ENCODE measurements around the gene RASL10A. TPM values are rescaled to one million over a fixed set of nuclear protein-coding genes. Genes with fewer than 3 reads are reported as not detected.

The RASL10A gene
- total RNA-seq, 1 donor from 2014 or later = not detected

GRCh38 chr22:29323641-29324040, 8.1 kb upstream of the RASL10A start:
- Histone ChIP-seq H3K36me3 (peaks cover 0 to 16% of the 10 kb centered on the region in 2 donors), H3K4me3 (no peak overlapping the region), H3K9me3 (no peaks in the 10 kb centered on the region), H3K27ac (no peak overlapping the region), H3K4me1 (no peaks in the 10 kb centered on the region), H3K27me3 (no peaks in the 10 kb centered on the region)
- no peak for DNase-seq (ENCODE audit: extremely low spot score in 2 of 2)
- intact Hi-C loops (cut with DNase I) = no loop called here
- TF ChIP-seq POLR2A (IDR thresholded peaks at IDR 0.05) (no peak), POLR2AphosphoS5 (IDR thresholded peaks at IDR 0.05; ENCODE audit: insufficient read depth in 1 of 2, low read depth in 1 of 2) (no peak), CTCF (IDR thresholded peaks at IDR 0.05) (no peak)

GRCh38 chr22:29320546-29320945, 5.0 kb upstream of the RASL10A start:
- Histone ChIP-seq H3K27me3 (no peaks in the 10 kb centered on the region), H3K36me3 (no peaks in the 10 kb centered on the region), H3K4me3 (no peak overlapping the region), H3K9me3 (no peaks in the 10 kb centered on the region), H3K27ac (no peak overlapping the region), H3K4me1 (peaks cover 5% of the 10 kb centered on the region)
- no peak for DNase-seq (ENCODE audit: extremely low spot score in 2 of 2)
- intact Hi-C loops (cut with DNase I) = no loop called here
- TF ChIP-seq CTCF (IDR thresholded peaks at IDR 0.05) (no peak), POLR2AphosphoS5 (IDR thresholded peaks at IDR 0.05; ENCODE audit: insufficient read depth in 1 of 2, low read depth in 1 of 2) (no peak)

- Histone ChIP-seq H3K4me1 (peaks cover 16% of the 10 kb centered on the region), H3K27ac (no peak overlapping the region), H3K9me3 (no peaks in the 10 kb centered on the region), H3K4me3 (no peak overlapping the region), H3K27me3 (peaks cover 4% of the 10 kb centered on the region), H3K36me3 (no peaks in the 10 kb centered on the region)
- no peak for DNase-seq (ENCODE audit: extremely low spot score in 2 of 2)
- intact Hi-C loops (cut with DNase I) = loop anchor here (10.0 kb wide), 1 partner anchor 66 kb away; the partner anchor contains the start of gene AP1B1
- TF ChIP-seq POLR2AphosphoS5 (IDR thresholded peaks at IDR 0.05; ENCODE audit: insufficient read depth in 1 of 2, low read depth in 1 of 2) (no peak), POLR2A (IDR thresholded peaks at IDR 0.05) (no peak), CTCF (IDR thresholded peaks at IDR 0.05) (no peak)
Measured at GRCh38 chr22:29319072-29319471, 3.6 kb upstream of the RASL10A start.

GRCh38 chr22:29317827-29318454, 2.4 kb upstream of the RASL10A start:
- H3K4me3 ChIP-seq = no peak overlapping the region
- DNase-seq (ENCODE audit: extremely low spot score in 2 of 2) = no peak
- TF ChIP-seq POLR2A (IDR thresholded peaks at IDR 0.05) (no peak), CTCF (IDR thresholded peaks at IDR 0.05) (no peak), POLR2AphosphoS5 (IDR thresholded peaks at IDR 0.05; ENCODE audit: insufficient read depth in 1 of 2, low read depth in 1 of 2) (no peak)
- H3K4me1 ChIP-seq = peaks cover 27% of the 10 kb centered on the region
- intact Hi-C loops (cut with DNase I) = loop anchor here (10.0 kb wide), 1 partner anchor 67 kb away; the partner anchor contains the start of gene AP1B1
- no peaks in the 10 kb centered on the region for H3K36me3 ChIP-seq
- no peaks in the 10 kb centered on the region for H3K9me3 ChIP-seq
- H3K27me3 ChIP-seq = peaks cover 4% of the 10 kb centered on the region
- no peak overlapping the region for H3K27ac ChIP-seq

GRCh38 chr22:29316141-29316828, 788 bp upstream of the RASL10A start:
- Histone ChIP-seq H3K36me3 (no peaks in the 10 kb centered on the region), H3K27ac (no peak overlapping the region), H3K27me3 (peaks cover 4% of the 10 kb centered on the region), H3K4me1 (peaks cover 38% of the 10 kb centered on the region), H3K9me3 (no peaks in the 10 kb centered on the region), H3K4me3 (no peak overlapping the region)
- TF ChIP-seq POLR2AphosphoS5 (IDR thresholded peaks at IDR 0.05; ENCODE audit: insufficient read depth in 1 of 2, low read depth in 1 of 2) (no peak), CTCF (IDR thresholded peaks at IDR 0.05) (no peak), POLR2A (IDR thresholded peaks at IDR 0.05) (no peak)
- intact Hi-C loops (cut with DNase I) = loop anchor here (10.0 kb wide), 1 partner anchor 69 kb away; the partner anchor contains the start of gene AP1B1
- DNase-seq (ENCODE audit: extremely low spot score in 2 of 2) = no peak
